Glomerular endothelial cell (primary cell): ENCODE measurements around the gene MAP1LC3B. TPM values are rescaled to one million over a fixed set of nuclear protein-coding genes. Genes with fewer than 3 reads are reported as not detected.
A peak's percentile ranks its signal among the peaks of the same experiment; 100 is the strongest.

Experiments
- DNase-seq: peaks from one replicate; pipeline ENCODE4 v3.0.0-alpha.2; 2011; ENCODE audit warnings: low read depth, low spot score; ENCODE audit errors: extremely low read depth
- total RNA-seq: library from RNA; depleted of rRNA; stranded (reverse); fragments of >200 nt; gene quantifications from 2 replicates; pipeline ENCODE4 v1.2.3, GENCODE V29; 2015

MAP1LC3B gene
- total RNA-seq, 1 donor from 2014 or later: 142 TPM

DNA sequence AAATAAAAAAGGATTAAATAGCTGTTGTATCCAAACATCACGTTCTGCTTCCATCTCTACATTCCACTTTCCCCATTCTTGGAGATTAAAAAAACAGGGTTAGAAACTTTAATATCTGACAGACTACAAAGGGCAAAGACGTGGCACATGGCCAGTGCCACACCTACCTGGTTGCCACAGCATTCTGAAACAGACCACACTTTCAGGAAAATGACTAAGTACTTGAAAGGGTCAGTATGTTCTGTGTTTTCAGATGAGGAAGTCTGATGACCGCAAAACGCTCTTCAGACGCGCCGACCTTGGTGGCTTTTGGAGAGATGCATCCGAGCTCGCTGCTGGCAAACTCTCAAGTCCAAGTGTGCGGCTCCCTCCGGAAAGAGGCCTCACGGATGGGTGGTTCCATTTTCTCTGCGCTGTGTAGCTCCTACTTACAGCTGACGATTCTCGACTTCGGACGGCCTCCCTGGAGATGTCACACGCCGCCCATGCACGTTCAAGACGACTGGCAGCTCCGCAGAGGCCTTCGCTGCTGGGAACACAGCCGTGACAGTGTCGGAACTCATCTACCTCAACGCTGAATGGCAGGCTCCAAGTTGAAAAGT is 15.5 kb downstream of the MAP1LC3B start:
- DNase-seq: peak; percentile 91

DNA sequence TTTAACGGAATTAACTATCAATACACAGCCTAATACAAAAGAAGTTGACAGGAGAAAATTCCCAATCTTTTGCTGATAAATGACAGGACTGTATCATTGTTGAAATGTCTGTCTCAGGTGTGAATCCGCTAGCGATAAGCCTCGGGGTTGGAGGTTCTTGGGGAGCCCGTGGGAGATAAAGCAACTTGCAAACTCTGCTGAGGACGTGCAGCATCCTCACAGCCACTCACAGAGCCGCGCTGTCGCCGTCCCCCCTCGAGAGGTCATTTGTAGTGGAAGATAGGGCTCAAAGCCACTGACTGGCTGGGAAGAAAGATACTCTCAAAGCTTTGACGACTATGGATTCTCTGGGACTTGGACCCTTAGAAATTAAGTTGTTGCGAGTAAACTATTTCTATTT is 17.0 kb downstream of the MAP1LC3B start:
- no peak for DNase-seq

DNA sequence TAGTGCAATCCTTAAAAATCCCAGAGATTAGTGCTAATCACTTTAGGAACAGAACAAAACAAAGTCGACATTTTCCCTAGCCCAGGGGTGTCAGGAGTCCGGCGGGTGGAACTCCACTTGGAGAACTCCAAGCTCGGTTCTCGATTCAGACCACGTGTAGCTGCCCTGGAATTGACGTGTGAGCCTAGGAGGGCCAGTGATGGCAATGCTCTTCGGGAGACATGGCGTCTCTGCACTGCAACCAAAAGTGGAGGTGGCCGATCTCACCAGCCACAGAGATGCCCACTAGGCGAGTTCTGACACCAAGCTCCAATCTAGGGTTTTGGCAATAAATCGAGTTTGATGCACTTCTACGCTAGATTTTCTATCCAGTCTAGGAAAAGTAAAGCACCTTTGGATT is 17.6 kb downstream of the MAP1LC3B start:
- no peak for DNase-seq

DNA sequence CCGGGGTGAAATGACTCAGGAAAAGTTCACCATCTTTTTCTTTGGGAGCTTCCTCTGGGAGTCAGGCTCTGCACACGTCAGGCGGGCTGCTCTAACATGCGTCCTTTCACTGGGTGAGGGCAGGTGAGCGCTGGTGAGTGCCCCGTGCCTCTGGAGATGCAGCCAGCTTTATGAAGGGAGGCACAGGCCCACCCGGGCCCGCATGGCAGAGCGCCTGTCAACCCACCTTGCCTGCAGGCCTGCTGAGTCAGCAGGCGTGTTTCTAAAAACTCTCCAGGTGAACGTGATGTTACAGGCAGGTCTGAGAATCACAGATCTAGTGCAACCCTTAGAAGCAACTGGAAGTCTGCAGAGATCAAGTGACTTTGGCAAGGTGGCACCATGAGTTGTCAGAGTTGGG is 18.4 kb downstream of the MAP1LC3B start:
- DNase-seq: no peak

DNA sequence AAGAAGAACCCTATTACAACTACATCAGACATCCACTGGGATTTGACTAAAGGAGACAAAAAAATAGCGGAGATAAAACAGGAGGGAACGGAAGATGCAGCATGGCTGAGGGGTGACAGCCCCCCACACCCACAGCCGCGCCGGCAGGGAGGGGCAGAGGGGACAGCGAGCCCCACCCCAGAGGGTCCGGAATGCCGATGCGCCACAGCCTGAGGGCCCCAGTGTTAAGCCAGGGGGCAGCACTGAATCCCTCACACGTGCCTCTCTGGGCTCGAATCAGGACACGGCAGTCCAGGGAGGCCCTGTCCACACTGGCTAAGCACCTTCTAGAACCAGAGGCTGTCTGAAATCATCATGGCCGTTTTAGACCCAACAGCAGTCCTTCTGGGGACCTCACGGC is 18.8 kb downstream of the MAP1LC3B start:
- DNase-seq: no peak

DNA sequence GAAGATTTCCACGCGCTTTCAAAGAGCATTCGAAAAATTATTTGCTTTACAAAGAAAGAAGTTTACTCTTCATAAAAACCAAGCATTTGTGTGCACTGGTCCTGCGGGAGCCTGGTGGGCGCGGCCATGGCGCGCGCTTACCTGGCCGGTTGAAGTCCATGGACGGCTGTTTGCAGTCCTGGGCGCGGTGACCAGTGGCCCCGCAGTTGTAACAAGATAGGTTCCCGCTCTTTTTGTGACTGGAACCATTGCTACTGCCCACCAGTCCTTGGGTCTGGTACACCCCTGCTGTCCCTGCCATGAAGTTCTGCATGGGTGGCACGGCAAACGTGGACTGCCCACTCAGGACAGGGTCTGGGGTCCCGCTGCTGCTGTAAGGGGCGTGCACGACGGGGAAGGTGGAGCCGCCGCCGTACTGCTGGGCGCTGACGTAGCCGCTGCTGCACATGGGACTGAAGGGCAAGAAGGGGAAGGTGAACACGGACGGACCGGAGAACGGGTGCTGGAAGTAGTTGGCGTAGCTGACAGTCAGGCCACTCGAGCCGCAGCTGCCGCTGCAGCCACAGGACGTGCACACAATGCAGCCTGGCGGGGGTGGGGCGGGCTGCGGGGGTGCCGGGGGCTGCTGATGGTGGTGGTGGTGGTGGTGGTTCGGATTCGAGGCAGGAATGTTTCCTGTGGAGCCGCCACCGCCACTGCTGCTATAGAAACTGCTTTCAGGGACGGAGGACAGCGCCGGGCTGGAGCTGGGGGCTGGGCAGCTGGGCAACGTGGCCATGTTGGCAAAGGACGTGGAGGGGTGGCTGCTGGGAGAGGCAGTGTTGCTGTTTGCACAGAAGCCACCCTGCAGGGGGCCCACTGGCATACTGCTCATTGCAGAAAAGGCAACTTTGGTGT is 19.5 kb downstream of the MAP1LC3B start:
- DNase-seq: no peak

DNA sequence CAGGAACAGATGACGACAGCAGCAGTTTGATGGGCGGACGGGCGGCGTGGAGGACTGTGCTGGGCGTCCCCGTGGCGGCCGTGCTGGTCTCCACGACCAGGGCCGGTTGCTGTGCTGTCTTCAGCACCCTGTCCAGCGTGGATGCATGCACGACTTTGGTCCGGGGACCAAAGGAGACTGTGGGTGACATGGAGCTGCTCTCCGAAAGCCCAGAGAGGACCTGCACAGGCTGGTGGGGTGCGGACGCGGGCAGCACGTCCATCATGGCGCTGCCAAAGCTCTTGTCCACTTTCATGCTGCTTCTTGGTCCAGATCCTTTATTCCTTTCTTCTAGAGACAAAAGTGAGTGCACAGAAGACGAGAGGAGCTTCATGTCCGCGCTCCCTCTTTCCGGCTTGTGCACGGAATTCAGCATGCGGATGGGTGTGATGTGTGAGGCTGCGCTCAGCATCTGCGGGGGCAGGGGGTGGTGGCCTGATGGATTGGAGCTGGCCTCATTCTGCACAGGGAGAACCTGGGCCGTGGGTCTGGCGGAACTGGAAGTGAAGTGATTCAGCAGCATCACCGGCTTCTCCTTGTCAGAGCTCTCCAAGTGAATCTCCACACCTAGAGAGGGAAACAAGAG is 20.3 kb downstream of the MAP1LC3B start:
- no peak for DNase-seq

DNA sequence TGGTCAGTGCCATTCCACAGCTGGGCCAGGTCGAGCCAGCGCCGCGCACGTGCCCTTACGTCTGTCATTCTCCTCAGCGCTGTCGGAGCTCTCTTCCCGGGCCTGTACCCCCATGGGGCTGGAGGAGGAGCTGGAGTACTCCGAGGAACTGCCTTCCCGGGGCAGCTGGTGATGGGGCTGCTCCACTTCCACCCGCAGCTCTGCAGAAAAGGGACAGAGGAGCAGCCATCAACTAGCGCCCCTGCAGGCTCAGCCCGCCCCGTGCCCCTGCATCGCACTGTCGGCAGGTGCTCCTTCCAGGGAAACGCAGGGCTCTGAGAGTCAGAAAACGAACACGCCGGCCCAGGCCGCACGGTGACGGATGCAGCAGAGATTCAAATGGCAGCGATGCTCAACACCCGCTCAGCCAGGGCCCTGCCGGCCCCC is 20.9 kb downstream of the MAP1LC3B start:
- no peak for DNase-seq

DNA sequence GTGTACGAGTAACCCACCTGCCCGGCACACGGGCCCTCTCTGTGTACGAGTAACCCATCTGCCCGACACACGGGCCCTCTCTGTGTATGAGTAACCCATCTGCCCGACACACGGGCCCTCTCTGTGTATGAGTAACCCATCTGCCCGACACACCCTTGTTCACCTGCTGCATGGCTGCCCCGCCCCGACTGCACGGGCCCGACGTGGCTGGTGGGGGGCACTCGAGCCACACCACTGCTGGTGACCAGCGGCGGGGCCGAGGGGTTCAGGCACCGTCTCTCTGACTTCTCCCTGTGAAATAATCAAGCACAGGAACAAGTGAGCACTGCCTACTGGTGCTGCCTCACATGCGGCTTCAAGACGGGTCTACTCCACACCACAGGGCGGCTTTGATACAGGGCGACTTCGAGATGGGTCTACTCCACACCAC is 22.1 kb downstream of the MAP1LC3B start:
- DNase-seq: no peak

DNA sequence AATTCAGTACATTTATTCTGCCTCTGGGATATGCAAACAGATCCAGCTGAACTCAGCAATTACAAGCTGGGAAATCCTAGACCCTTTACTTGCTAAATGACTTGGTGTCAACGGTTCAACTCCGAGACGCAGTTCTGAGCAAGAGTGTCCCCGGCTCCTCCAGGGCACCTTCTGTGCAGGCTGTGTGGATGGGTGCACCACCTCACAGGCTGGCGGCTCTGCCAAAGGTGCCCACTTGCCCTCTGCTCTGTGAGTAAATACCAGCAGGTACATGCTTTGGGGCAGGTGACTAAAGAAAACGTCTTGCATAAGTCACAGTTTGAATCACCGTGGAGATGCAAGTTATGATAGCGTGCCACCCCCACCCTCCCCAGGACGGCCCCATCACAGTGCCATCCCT is 23.3 kb downstream of the MAP1LC3B start:
- no peak for DNase-seq

DNA sequence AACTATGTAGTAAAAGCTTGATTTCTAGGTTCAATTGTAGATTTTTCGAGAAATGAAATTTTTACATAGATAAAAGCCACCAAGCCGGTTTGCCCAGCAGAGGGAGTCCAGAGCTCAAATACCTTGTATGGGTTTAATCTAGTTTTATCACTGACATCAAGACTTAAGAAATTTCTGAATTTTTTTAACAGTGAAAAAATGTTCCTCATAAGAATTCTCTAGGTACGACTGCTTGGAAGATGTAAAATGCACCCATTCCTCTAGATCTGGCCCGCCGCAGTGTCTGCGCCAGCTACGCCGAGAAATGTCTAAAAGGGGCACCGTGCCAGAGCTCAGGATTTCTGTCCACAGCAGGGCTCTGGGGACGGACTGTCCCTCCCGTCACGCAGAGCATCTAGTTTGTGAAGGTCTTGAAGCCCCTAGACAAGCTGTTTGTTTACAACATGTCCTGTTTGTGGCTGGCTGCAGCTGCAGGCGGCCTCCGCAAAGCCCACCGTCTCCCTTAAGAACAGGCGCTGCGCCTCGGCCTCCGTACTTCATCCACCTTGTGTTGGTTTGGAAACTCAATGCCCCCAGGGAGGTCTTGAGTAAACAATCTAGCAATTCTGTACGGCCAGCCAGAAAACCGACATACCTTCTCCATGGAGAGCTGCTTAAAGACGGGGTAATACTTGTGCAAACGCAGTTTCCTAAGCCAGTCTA is 24.8 kb downstream of the MAP1LC3B start:
- DNase-seq: no peak

DNA sequence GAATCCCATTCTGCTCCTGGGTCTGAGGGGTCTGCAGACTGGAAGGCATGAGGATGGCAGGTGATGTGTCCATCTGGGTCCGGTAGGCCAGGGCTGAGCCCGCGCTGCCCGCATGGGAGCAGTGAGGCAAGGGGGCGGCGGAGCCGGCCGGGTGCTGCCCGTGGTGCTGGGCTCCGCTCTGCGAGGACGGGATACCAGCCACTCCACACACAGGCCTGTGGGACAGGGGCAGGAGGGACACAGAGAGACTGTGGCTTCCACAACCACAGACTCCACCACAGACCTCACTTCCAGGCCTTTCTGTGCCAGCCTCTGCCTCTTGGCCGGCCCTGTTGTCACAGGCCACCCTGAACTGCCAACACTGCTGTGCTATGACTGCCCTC is 25.4 kb downstream of the MAP1LC3B start:
- DNase-seq: no peak

DNA sequence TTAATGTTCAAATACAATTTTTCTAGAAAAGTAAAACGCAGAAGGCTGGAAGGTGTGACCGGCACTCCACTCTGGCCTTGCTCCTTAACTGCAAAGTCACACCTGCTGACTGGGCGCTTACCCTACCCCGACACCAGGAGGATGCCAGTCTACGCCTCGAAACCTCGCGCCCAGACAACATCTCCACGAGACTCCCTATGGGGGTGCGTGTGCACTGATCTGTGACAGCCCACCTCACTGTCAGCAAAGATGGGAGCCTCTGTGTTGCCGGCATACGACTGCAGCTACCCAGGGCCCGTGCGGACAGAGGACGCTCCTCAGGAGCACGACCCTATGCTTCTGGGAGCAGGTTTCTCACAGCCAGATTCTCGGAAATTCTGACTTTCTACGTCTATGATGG is 26.1 kb downstream of the MAP1LC3B start:
- no peak for DNase-seq

DNA sequence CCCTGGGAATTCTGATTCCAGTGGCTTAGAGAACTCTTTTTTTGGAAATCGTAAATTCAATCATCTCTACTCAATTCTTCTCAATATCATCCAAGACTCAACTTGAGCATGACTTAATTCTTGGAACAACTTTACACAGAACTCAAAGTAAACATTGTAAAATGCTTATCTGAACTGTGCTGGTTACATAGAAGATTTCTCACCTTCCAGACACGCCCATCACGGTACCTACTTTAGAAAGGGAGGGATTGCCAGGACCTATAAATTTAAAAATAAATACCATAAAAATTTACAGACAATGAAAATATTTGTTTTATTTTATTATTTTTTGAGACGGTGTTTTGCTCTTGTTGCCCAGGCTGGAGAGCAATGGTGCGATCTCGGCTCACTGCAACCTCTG is 26.5 kb downstream of the MAP1LC3B start:
- no peak for DNase-seq

DNA sequence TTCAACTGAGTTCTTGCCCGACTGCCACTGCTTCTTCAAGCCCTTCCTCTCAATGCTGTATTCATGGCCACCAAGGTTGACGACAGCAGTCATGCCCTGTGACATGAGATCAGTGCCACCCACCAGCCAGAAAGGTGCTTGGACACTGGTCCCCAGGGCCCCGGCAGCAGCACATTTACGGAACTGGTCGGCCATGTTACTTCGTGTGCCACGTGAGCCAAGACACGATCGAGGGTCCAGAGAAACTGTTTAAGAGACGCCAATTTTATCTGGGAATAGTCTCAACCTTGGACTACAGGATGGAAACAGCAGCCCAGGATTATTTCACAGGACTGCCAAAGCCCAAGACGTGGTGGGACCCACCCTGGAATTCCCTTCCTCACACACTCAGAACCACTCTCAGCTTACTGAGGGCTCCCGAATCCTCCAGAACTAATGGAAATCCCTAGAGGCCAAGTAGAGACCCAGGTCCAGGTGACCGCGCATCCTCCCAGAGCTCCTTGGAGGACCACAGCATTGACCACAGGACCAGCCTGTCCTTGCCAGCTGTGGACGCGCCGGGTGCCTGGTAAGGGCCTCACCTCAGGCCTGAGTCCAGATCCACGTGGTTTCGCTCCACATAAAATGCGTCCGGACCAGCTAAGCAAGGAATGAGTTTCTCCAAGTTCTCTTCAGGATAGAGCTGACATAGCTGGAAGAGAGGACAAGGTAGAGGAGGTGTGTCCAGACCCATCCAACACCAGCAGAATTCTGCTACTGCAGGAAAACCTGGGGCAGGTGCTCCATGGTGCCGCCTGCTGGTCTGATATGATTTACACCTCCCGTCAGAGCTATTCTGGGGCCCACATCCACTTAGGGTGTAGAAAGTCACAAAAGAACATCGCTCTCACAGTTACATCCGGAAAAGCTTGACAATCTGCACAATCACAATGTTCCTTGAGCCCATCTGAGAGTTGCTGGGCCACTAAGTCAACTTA is 28.2 kb downstream of the MAP1LC3B start:
- no peak for DNase-seq

DNA sequence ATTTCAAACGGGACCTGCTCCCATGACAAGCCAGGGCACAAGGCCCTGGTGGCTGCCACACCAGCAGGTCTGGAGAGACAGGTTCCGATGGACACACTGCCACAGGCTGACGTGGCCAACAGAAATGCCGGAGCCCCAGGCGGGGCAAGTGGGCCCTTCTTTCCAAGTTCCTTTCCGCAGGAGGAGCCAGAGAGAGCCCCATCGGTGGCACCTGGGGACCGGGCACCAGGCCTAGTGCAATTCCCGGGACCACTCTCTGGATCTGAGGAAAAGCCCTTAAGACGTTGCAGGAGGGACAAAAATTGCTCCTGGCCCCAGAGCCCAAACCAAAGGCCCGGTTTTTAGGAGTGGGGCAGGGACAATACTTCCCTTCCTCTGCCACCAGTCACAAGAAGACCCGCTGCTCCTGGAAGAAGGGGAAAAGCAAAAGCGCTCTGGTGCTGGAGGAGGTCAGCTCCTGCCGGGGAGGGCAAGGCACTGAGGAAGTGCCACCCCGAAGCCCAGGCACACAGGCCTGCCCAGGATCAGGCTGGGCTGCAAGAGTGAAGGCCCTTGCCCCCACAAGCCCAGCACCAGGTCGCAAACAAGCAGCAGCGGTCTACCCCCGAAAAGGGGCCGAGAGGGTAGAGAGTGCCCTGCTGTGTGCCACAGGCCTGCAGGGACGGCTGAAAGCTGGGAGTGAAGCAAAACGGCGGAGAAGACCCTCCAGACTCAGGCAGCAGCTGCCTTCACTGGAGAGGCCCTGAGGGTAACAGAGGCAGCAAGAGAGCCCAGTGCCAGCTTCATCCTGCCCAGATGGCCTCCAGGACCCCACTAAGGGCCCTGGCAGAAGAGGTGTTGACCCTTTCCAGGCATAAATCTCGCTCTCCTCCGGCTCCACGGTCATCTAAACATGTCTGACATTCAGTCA is 29.1 kb downstream of the MAP1LC3B start:
- no peak for DNase-seq

DNA sequence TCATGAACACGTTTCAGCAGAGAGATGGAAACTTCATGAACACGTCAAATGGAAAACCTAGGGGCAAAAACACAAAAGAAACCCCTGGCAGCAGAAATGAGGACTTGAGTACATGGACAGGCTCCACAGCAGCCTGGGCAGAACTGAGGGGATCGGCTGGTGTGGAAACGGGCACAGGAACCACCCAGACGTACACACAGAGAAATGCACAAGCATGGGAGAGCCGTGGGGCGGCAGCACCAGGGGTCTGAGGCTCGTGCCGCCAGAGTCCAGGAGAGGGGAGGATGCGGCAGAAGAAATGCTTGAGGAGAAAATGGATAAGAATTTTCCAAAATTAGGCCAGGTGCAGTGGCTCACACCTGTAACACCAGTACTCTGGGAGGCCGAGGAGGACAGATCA is 30.0 kb downstream of the MAP1LC3B start:
- DNase-seq: no peak

DNA sequence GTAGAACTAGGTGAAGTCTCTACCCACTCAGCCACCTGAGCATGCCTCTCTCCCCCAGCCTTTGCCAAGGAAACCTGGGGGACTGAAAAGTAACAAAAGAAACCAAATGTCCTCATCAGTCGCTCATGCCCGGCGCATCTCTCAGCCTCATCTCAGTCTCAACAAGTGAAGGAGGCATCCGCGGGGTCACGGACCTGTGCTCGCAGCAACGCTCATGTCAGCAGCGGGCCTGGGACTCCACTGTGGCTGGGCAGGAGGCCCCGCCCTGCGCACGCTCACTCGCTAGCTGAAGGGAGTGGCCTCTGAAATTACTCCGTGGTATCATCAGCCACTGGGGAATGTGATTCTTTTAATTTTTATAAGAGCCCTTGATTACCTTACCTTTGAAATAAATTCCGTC is 31.3 kb downstream of the MAP1LC3B start:
- no peak for DNase-seq

DNA sequence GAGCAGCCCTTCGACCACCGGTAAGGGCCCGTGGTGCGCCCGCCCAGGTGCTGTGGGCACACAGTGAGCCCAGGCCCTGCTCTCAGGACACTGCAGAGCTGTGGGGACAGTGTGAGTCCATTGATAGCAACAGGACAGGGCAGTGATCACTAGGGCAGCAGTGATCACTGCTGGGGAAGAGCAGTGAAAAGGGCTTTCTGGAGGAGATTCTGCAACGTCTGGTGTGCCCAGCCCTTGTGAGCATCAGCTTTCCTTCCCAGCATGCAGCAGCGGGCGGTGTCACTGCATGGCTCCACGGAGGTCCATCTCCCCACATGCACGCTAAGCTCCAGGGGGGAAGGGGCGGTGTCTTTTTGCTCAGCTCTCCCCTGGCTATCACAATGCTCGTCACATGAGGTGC is 32.1 kb downstream of the MAP1LC3B start:
- no peak for DNase-seq
